Measurements from ENCODE around the gene NCBP1.

Gene NCBP1

DNA sequence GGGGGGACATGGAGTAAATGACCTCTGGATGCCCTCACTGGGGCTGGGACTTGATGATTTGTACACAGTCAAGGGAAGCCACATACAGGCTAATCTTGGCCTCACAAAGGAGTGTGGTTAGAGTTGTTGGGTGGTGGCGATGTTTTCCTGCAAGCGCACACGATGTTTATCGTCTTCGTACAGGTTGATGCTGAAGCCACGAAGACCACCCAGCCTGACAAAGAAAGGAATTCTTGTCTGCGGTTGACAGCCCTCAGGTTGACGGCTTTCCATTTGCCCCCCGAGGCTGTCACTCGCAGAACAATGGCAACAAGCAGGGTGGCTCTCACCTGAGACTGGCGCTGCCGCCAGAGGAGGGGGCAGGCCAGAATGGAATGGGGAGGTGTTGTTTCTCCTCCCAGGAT lies 77.6 kb downstream of the NCBP1 start:
- no peak for DNase-seq (ENCODE audit: low spot score)

DNA sequence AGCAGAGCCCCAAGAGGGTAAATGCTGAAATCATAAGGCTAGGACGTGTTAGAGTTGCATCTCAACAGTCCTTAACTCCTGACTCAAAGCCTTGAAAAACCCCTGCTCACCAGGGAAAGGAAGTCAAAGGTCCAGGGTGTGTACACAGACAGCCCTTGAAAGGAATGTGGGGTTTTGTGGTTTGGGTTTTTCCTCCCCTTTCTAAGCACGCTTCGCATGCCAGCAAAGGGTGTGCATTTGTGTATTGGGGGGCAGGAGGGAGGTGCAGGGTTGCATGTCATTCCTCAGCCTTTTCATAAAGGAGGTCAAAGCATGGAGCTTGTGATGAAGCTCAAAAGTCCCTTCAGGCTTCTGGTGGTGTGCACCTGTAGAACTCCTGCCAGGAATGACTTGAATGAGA lies 80.8 kb downstream of the NCBP1 start:
- DNase-seq (ENCODE audit: low spot score): peak; percentile 66

- DNase-seq (ENCODE audit: low spot score): no peak
These were observed 84.2 kb downstream of the NCBP1 start for GRCh38 chr9:97717866-97718265.

- peak; percentile 36 for DNase-seq (ENCODE audit: low spot score)
These were observed 87.8 kb downstream of the NCBP1 start for GRCh38 chr9:97721396-97721795.

- no peak for DNase-seq (ENCODE audit: low spot score)
These were observed 88.7 kb downstream of the NCBP1 start for GRCh38 chr9:97722331-97722730.
